Neuronal stem cell (in vitro differentiated cells): ENCODE results near the gene ARHGAP24.

ENCODE experiments used
- DNase-seq: peaks from one replicate; pipeline ENCODE4 v3.0.0-alpha.2; 2013; ENCODE audit warnings: low spot score
- H2AFZ ChIP-seq: one replicate; pipeline ENCODE4 v1.6.1; 2013; ENCODE audit warnings: mild to moderate bottlenecking, low read length, inconsistent platforms
- H2AK5ac ChIP-seq: 2 replicates; pipeline ENCODE4 v1.6.1; 2013; ENCODE audit warnings: low read depth, mild to moderate bottlenecking, inconsistent platforms, low read length, moderate library complexity, mixed read lengths
- H2BK120ac ChIP-seq: 2 replicates; pipeline ENCODE4 v1.6.1; 2013; ENCODE audit warnings: low read depth, mild to moderate bottlenecking, inconsistent platforms, low read length, moderate library complexity, mixed read lengths
- H2BK12ac ChIP-seq: one replicate; pipeline ENCODE4 v1.6.1; 2013; ENCODE audit warnings: low read length, inconsistent platforms
- H2BK15ac ChIP-seq: 2 replicates; pipeline ENCODE4 v1.6.1; 2013; ENCODE audit warnings: mild to moderate bottlenecking, low read length, inconsistent platforms, mixed read lengths
- H2BK5ac ChIP-seq: one replicate; pipeline ENCODE4 v1.6.1; 2013; ENCODE audit warnings: inconsistent platforms, mild to moderate bottlenecking, low read length, moderate library complexity
- H3K14ac ChIP-seq: one replicate; pipeline ENCODE4 v1.6.1; 2013; ENCODE audit warnings: low read length, inconsistent platforms
- H3K18ac ChIP-seq: 2 replicates; pipeline ENCODE4 v1.6.1; 2013; ENCODE audit warnings: low read length, inconsistent platforms
- H3K23ac ChIP-seq: 2 replicates; pipeline ENCODE4 v1.6.1; 2013; ENCODE audit warnings: low read depth, mild to moderate bottlenecking, mixed read lengths, low read length, inconsistent platforms; ENCODE audit not compliant: poor library complexity
- H3K27ac ChIP-seq: replicated peaks from 3 replicates; pipeline ENCODE4 v1.5.1; 2013; ENCODE audit warnings: low read length, inconsistent platforms
- H3K27me3 ChIP-seq, 3 experiments: 2 replicates each; pipeline ENCODE4 v1.6.1; 2013; ENCODE audit warnings: low read length in 3 of 3, mild to moderate bottlenecking in 2 of 3, inconsistent platforms in 1 of 3, low read depth in 1 of 3, mixed read lengths in 1 of 3, moderate library complexity in 1 of 3; ENCODE audit not compliant: control insufficient read depth in 3 of 3, insufficient read depth in 3 of 3
- H3K36me3 ChIP-seq, 2 donors: replicated peaks in 1 of 2; 2 replicates each; pipeline ENCODE4 v1.6.1; 2013; ENCODE audit warnings: low read length in 2 of 2; ENCODE audit not compliant: control insufficient read depth in 2 of 2, insufficient read depth in 2 of 2
- H3K4ac ChIP-seq: 2 replicates; pipeline ENCODE4 v1.6.1; 2013; ENCODE audit warnings: inconsistent platforms, mild to moderate bottlenecking, low read length, moderate library complexity
- H3K4me1 ChIP-seq, 2 donors: 1 replicate in 1 of 2; 2 replicates in 1 of 2; pipeline ENCODE4 v1.6.1; 2013; ENCODE audit warnings: low read length in 2 of 2, low read depth in 1 of 2; ENCODE audit not compliant: control insufficient read depth in 2 of 2, insufficient read depth in 1 of 2
- H3K4me2 ChIP-seq: one replicate; pipeline ENCODE4 v1.6.1; 2013; ENCODE audit warnings: mild to moderate bottlenecking, low read length, inconsistent platforms; ENCODE audit not compliant: insufficient read depth, poor library complexity, severe bottlenecking
- H3K4me3 ChIP-seq, 2 donors: 2 replicates each; pipeline ENCODE4 v1.5.1; 2013; ENCODE audit warnings: low read length in 2 of 2, mild to moderate bottlenecking in 2 of 2, inconsistent platforms in 1 of 2, moderate library complexity in 1 of 2
- H3K79me1 ChIP-seq: one replicate; pipeline ENCODE4 v1.6.1; 2013; ENCODE audit warnings: low read depth, mild to moderate bottlenecking, inconsistent platforms, low read length, moderate library complexity
- H3K9ac ChIP-seq: one replicate; pipeline ENCODE4 v1.6.1; 2013; ENCODE audit warnings: mild to moderate bottlenecking, low read depth, low read length, inconsistent platforms; ENCODE audit not compliant: poor library complexity
- H3K9me3 ChIP-seq, 2 donors: replicated peaks in 1 of 2; 2 replicates each; pipeline versions ENCODE3 to v1.6.1; 2013; ENCODE audit warnings: low read length in 2 of 2, mild to moderate bottlenecking in 2 of 2, inconsistent platforms in 1 of 2, low read depth in 1 of 2, mixed read lengths in 1 of 2, moderate library complexity in 1 of 2; ENCODE audit not compliant: control insufficient read depth in 2 of 2, insufficient read depth in 1 of 2
- H4K8ac ChIP-seq: one replicate; pipeline ENCODE4 v1.6.1; 2013; ENCODE audit warnings: low read depth, mild to moderate bottlenecking, inconsistent platforms, low read length, moderate library complexity
- H4K91ac ChIP-seq: one replicate; pipeline ENCODE4 v1.6.1; 2013; ENCODE audit warnings: low read length, low read depth, mild to moderate bottlenecking, inconsistent platforms; ENCODE audit not compliant: poor library complexity
- WGBS, 2 donors: extraction: QIAGEN DNeasy Blood & Tissue Kit; methylation state at CpG; one replicate each; pipeline ENCODE4 v1.1.7; 2013; ENCODE audit warnings: missing lambda C conversion rate in 2 of 2, mixed read lengths in 1 of 2; ENCODE audit not compliant: insufficient read length in 2 of 2, insufficient replicate concordance in 1 of 2; ENCODE audit errors: extremely low coverage in 2 of 2; 5-methylcytosine and 5-hydroxymethylcytosine counted together

The ARHGAP24 gene

GRCh38 chr4:85919200-85919887, 444.4 kb downstream of the ARHGAP24 start:
- H3K4me3 ChIP-seq = no peak overlapping the region
- WGBS, 2 donors = no CpG with 5 or more reads among the region's 6 CpGs

GRCh38 chr4:85925071-85925470, 450.1 kb downstream of the ARHGAP24 start:
- Histone ChIP-seq H2AK5ac (no peak overlapping the region), H3K79me1 (no peaks in the 10 kb centered on the region), H2BK5ac (no peak overlapping the region), H3K4me2 (no peak overlapping the region), H3K27me3 (no peaks in the 10 kb centered on the region), H3K18ac (no peak overlapping the region), H3K4me1 (peaks cover 9 to 13% of the 10 kb centered on the region in 2 donors), H3K27ac (no peak overlapping the region), H3K23ac (no peak overlapping the region), H4K8ac (no peak overlapping the region), H3K4ac (no peak overlapping the region), H3K36me3 (no peaks in the 10 kb centered on the region), H2AFZ (no peak overlapping the region), H3K9me3 (peaks cover 0 to 2% of the 10 kb centered on the region in 2 donors), H3K9ac (no peak overlapping the region), H3K4me3 (no peak overlapping the region), H2BK12ac (no peak overlapping the region), H2BK15ac (no peak overlapping the region), H3K14ac (no peak overlapping the region), H2BK120ac (no peak overlapping the region), H4K91ac (no peak overlapping the region)
- WGBS, 2 donors = no CpG with 5 or more reads among the region's 6 CpGs
- no peak for DNase-seq

More at GRCh38 chr4:85919200-85919887, 444.4 kb downstream of the ARHGAP24 start:
- H3K79me1 ChIP-seq = no peaks in the 10 kb centered on the region
- no peak overlapping the region for H3K4me2 ChIP-seq
- no peaks in the 10 kb centered on the region for H3K36me3 ChIP-seq
- H2BK12ac ChIP-seq = no peak overlapping the region
- peaks cover 0 to 2% of the 10 kb centered on the region in 2 donors for H3K4me1 ChIP-seq
- H4K91ac ChIP-seq = no peak overlapping the region
- H3K4ac ChIP-seq = no peak overlapping the region
- peaks cover 0 to 2% of the 10 kb centered on the region in 2 donors for H3K9me3 ChIP-seq
- H2BK5ac ChIP-seq = no peak overlapping the region
- H3K27me3 ChIP-seq = no peaks in the 10 kb centered on the region
- no peak overlapping the region for H3K18ac ChIP-seq
- no peak overlapping the region for H3K14ac ChIP-seq
- H3K9ac ChIP-seq = no peak overlapping the region
- H2BK15ac ChIP-seq = no peak overlapping the region
- no peak overlapping the region for H3K23ac ChIP-seq
- no peak overlapping the region for H2AK5ac ChIP-seq
- no peak for DNase-seq
- no peak overlapping the region for H3K27ac ChIP-seq
- H4K8ac ChIP-seq = no peak overlapping the region
- no peak overlapping the region for H2BK120ac ChIP-seq
- no peak overlapping the region for H2AFZ ChIP-seq

- no peak overlapping the region for H2BK120ac ChIP-seq
- no peaks in the 10 kb centered on the region for H3K79me1 ChIP-seq
- no peak overlapping the region for H4K8ac ChIP-seq
- H2AFZ ChIP-seq = peak overlapping the region; percentile 64
- H3K18ac ChIP-seq = no peak overlapping the region
- H2BK15ac ChIP-seq = no peak overlapping the region
- H3K9me3 ChIP-seq = no peaks in the 10 kb centered on the region
- H2BK12ac ChIP-seq = no peak overlapping the region
- H2BK5ac ChIP-seq = no peak overlapping the region
- no peak for DNase-seq
- H3K27ac ChIP-seq = peak overlapping the region; percentile 50
- no peak overlapping the region for H3K4ac ChIP-seq
- no peak overlapping the region for H3K4me2 ChIP-seq
- H3K36me3 ChIP-seq = no peaks in the 10 kb centered on the region
- H3K9ac ChIP-seq = no peak overlapping the region
- WGBS, 2 donors = no CpG with 5 or more reads among the region's 5 CpGs
- H3K4me3 ChIP-seq = peak overlapping the region in 1 of 2 donors; percentile 30
- no peak overlapping the region for H2AK5ac ChIP-seq
- H3K4me1 ChIP-seq = peaks cover 21 to 38% of the 10 kb centered on the region in 2 donors
- H3K27me3 ChIP-seq = no peaks in the 10 kb centered on the region
- no peak overlapping the region for H4K91ac ChIP-seq
- H3K23ac ChIP-seq = no peak overlapping the region
- H3K14ac ChIP-seq = no peak overlapping the region
These were observed 454.0 kb downstream of the ARHGAP24 start for GRCh38 chr4:85928775-85929591.
